ENCODE results near the gene ARPP21. TPM values are rescaled to one million over a fixed set of nuclear protein-coding genes. Genes with fewer than 3 reads are reported as not detected.

The ARPP21 gene
- total RNA-seq, 4 donors from 2014 or later = not detected

- intact Hi-C loops (cut with DNase I) = no loop called here
- Histone ChIP-seq H3K9me3 (no peaks in the 10 kb centered on the region), H3K4me3 (no peak overlapping the region), H3K27me3 (no peaks in the 10 kb centered on the region), H3K27ac (no peak overlapping the region), H3K4me1 (no peaks in the 10 kb centered on the region), H3K36me3 (no peaks in the 10 kb centered on the region)
- DNase-seq = no peak
- WGBS, 2 donors = 79 to 85% methylated on average over 2 of the region's 2 CpGs
- TF ChIP-seq POLR2A (IDR thresholded peaks at IDR 0.05) = no peak
- TF ChIP-seq CTCF (IDR thresholded peaks at IDR 0.05) = no peak
Observed at GRCh38 chr3:35745802-35746484, 106.6 kb downstream of the ARPP21 start.

- H3K9me3 ChIP-seq = no peaks in the 10 kb centered on the region
- intact Hi-C loops (cut with DNase I) = no loop called here
- H3K36me3 ChIP-seq = no peaks in the 10 kb centered on the region
- DNase-seq = no peak
- TF ChIP-seq POLR2A (IDR thresholded peaks at IDR 0.05) (no peak), CTCF (IDR thresholded peaks at IDR 0.05) (no peak)
- 38 to 56% methylated on average over 2 of the region's 2 CpGs for WGBS, 2 donors
- no peak overlapping the region for H3K4me3 ChIP-seq
- no peak overlapping the region for H3K27ac ChIP-seq
- no peaks in the 10 kb centered on the region for H3K4me1 ChIP-seq
- H3K27me3 ChIP-seq = no peaks in the 10 kb centered on the region
Observed at GRCh38 chr3:35746492-35746891, 107.2 kb downstream of the ARPP21 start.

- intact Hi-C loops (cut with DNase I) = no loop called here
- Histone ChIP-seq H3K4me3 (no peak overlapping the region), H3K9me3 (no peaks in the 10 kb centered on the region), H3K4me1 (no peaks in the 10 kb centered on the region), H3K36me3 (no peaks in the 10 kb centered on the region), H3K27me3 (no peaks in the 10 kb centered on the region), H3K27ac (no peak overlapping the region)
- no peak for DNase-seq
- TF ChIP-seq CTCF (IDR thresholded peaks at IDR 0.05) (no peak), POLR2A (IDR thresholded peaks at IDR 0.05) (no peak)
Observed at GRCh38 chr3:35748144-35748543, 108.8 kb downstream of the ARPP21 start.

GRCh38 chr3:35751207-35751606, 111.9 kb downstream of the ARPP21 start:
- Histone ChIP-seq H3K4me3 (no peak overlapping the region), H3K36me3 (no peaks in the 10 kb centered on the region), H3K4me1 (no peaks in the 10 kb centered on the region), H3K27me3 (no peaks in the 10 kb centered on the region), H3K9me3 (no peaks in the 10 kb centered on the region), H3K27ac (no peak overlapping the region)
- intact Hi-C loops (cut with DNase I) = no loop called here
- no peak for TF ChIP-seq CTCF (IDR thresholded peaks at IDR 0.05)
- TF ChIP-seq POLR2A (IDR thresholded peaks at IDR 0.05) = no peak
- no peak for DNase-seq
- WGBS, 2 donors = 79 to 93% methylated on average over 3 of the region's 3 CpGs

- Histone ChIP-seq H3K9me3 (no peaks in the 10 kb centered on the region), H3K36me3 (no peaks in the 10 kb centered on the region), H3K4me3 (no peak overlapping the region), H3K27ac (no peak overlapping the region), H3K27me3 (no peaks in the 10 kb centered on the region), H3K4me1 (no peaks in the 10 kb centered on the region)
- TF ChIP-seq POLR2A (IDR thresholded peaks at IDR 0.05) = no peak
- no peak for TF ChIP-seq CTCF (IDR thresholded peaks at IDR 0.05)
- intact Hi-C loops (cut with DNase I) = no loop called here
- 62 to 71% methylated on average over 3 of the region's 3 CpGs for WGBS, 2 donors
- DNase-seq = no peak
Observed at GRCh38 chr3:35757991-35758757, 118.8 kb downstream of the ARPP21 start.

Measured in esophagus squamous epithelium (tissue), 5 donors.